A673 (cell line): Measurements from ENCODE around the gene DUS2. TPM values are rescaled to one million over a fixed set of nuclear protein-coding genes. Genes with fewer than 3 reads are reported as not detected.

ENCODE experiments used
- BruUV-seq: library from RNA; stranded (reverse); fragments of 400-500 nt; replicated peaks from 2 replicates; lab custom pipeline; 2021; lab: Mats Ljungman, UMichigan
- CTCF ChIA-PET: fragments of 300-600 bp; sonication (Branson Sonifier 250); formaldehyde crosslinking; loops from one replicate; lab custom pipeline; 2022; ENCODE audit warnings: antibody characterized with exemption; lab: Charles Lee
- POLR2A ChIA-PET: fragments of 300-600 bp; sonication (Branson Sonifier 250); formaldehyde crosslinking; loops from one replicate; lab custom pipeline; 2022; ENCODE audit warnings: antibody characterized with exemption; ENCODE audit not compliant: low non-redundant PET; lab: Charles Lee
- DNase-seq: peaks from one replicate; pipeline ENCODE4 v3.0.0-alpha.2; 2015; ENCODE audit warnings: low spot score
- H3K27ac ChIP-seq: fragments of 200-600 bp; sonication (generic); 2 replicates; pipeline ENCODE4 v1.5.1; 2016; ENCODE audit warnings: mixed run types, low read depth, mild to moderate bottlenecking, mixed read lengths, antibody characterized with exemption, low read length; ENCODE audit not compliant: poor library complexity, severe bottlenecking
- H3K27me3 ChIP-seq: fragments of 200-600 bp; sonication (generic); replicated peaks from 2 replicates; pipeline ENCODE4 v1.6.1; 2017; ENCODE audit warnings: mixed run types, low read depth, mild to moderate bottlenecking, mixed read lengths, antibody characterized with exemption, low read length; ENCODE audit not compliant: insufficient read depth, poor library complexity
- H3K36me3 ChIP-seq: fragments of 200-600 bp; sonication (generic); 2 replicates; pipeline ENCODE4 v1.6.1; 2016; ENCODE audit warnings: mixed run types, mild to moderate bottlenecking, mixed read lengths, antibody characterized with exemption, low read length; ENCODE audit not compliant: insufficient read depth, poor library complexity, severe bottlenecking
- H3K4me1 ChIP-seq: fragments of 200-600 bp; sonication (generic); 2 replicates; pipeline ENCODE4 v1.6.1; 2017; ENCODE audit warnings: mixed run types, mild to moderate bottlenecking, mixed read lengths, antibody characterized with exemption, low read length; ENCODE audit not compliant: insufficient read depth, poor library complexity, severe bottlenecking
- H3K4me3 ChIP-seq: fragments of 200-600 bp; sonication (generic); 2 replicates; pipeline ENCODE4 v1.5.1; 2016; ENCODE audit warnings: low read depth, mixed run types, mild to moderate bottlenecking, mixed read lengths, low read length; ENCODE audit not compliant: poor library complexity, severe bottlenecking
- H3K9me3 ChIP-seq: fragments of 200-600 bp; sonication (generic); 2 replicates; pipeline ENCODE4 v1.6.1; 2016; ENCODE audit warnings: mixed run types, low read depth, mild to moderate bottlenecking, mixed read lengths, antibody characterized with exemption, low read length; ENCODE audit not compliant: poor library complexity, severe bottlenecking
- CTCF ChIP-seq: fragments of 300-800, 200-600 bp; sonication (generic); conservative IDR thresholded peaks from 2 replicates; pipeline ENCODE4 v1.5.1; 2017; ENCODE audit warnings: low read depth, mild to moderate bottlenecking, antibody characterized with exemption, low read length, moderate library complexity, mixed read lengths
- EZH2 ChIP-seq: fragments of 200-600 bp; sonication (generic); IDR thresholded peaks from 2 replicates; pipeline ENCODE4 v1.6.1; 2017; ENCODE audit warnings: borderline replicate concordance, low read depth, mild to moderate bottlenecking, mixed read lengths, antibody characterized with exemption, low read length; ENCODE audit not compliant: poor library complexity, severe bottlenecking
- intact Hi-C: fragments of 100-400 bp; cut with micrococcal nuclease; formaldehyde crosslinking; loops from one replicate; pipeline ENCODE4 v1.10.0; 2022; ENCODE audit not compliant: unreplicated experiment
- total RNA-seq: library from RNA; stranded (reverse); gene quantifications from 2 replicates; pipeline ENCODE4 v1.2.3, GENCODE V29; 2021

DUS2 gene
- total RNA-seq, 1 experiment from 2014 or later: 19.7 TPM

GRCh38 chr16:68083861-68084503 is 60.9 kb downstream of the DUS2 start:
- peak overlapping the region; percentile 88 for H3K4me3 ChIP-seq
- TF ChIP-seq CTCF (no peak), EZH2 (no peak)
- H3K36me3 ChIP-seq: no peaks in the 10 kb centered on the region
- POLR2A ChIA-PET: interaction anchor here (0.5 kb wide), 1 partner anchor 80 kb away, joined by 11 read pairs; no protein-coding TSS in a partner anchor
- no TSS peak for BruUV-seq
- no peaks in the 10 kb centered on the region for H3K9me3 ChIP-seq
- H3K4me1 ChIP-seq: peaks cover 11% of the 10 kb centered on the region
- no peak for DNase-seq
- H3K27me3 ChIP-seq: no peaks in the 10 kb centered on the region
- H3K27ac ChIP-seq: peak overlapping the region; percentile 91
- intact Hi-C loops: no loop called here
- CTCF ChIA-PET: interaction anchor here (2.5 kb wide), 1 partner anchor 10 kb away, joined by 11 read pairs; no protein-coding TSS in a partner anchor

GRCh38 chr16:68084504-68085258 is 61.6 kb downstream of the DUS2 start:
- Histone ChIP-seq H3K4me3 (peak overlapping the region; percentile 88), H3K9me3 (no peaks in the 10 kb centered on the region), H3K27me3 (no peaks in the 10 kb centered on the region), H3K4me1 (peaks cover 11% of the 10 kb centered on the region), H3K36me3 (no peaks in the 10 kb centered on the region), H3K27ac (peak overlapping the region; percentile 91)
- no peak for TF ChIP-seq CTCF
- no peak for TF ChIP-seq EZH2
- ChIA-PET CTCF (interaction anchor here (0.7 to 2.5 kb wide), 5 partner anchors 9 to 1254 kb away, joined by 3 to 11 read pairs (median 4); partner anchors contain the start of genes NAE1, RIPOR1 and SLC7A6), POLR2A (interaction anchor here (0.5 to 1.0 kb wide), 3 partner anchors 52 to 425 kb away, joined by 3 to 4 read pairs (median 3); partner anchors contain the start of gene ACD)
- no TSS peak for BruUV-seq
- DNase-seq: peak; percentile 90
- intact Hi-C loops: no loop called here

GRCh38 chr16:68085259-68086071 is 62.4 kb downstream of the DUS2 start, which contains the start of gene NFATC3:
NFATC3 (plus strand) TSS chr16:68085370; CDS start chr16:68085682, 312 bp downstream.
- Histone ChIP-seq H3K27ac (peak within 1 kb of the TSS; percentile 91), H3K27me3 (no peaks in the 10 kb centered on the region), H3K4me3 (peak within 1 kb of the TSS; percentile 88), H3K9me3 (no peaks in the 10 kb centered on the region), H3K36me3 (no peaks in the 10 kb centered on the region), H3K4me1 (peaks cover 17% of the 10 kb centered on the region)
- intact Hi-C loops: no loop called here
- peak; percentile 98 for DNase-seq
- ChIA-PET CTCF (interaction anchor here (0.7 to 2.5 kb wide), 5 partner anchors 9 to 1254 kb away, joined by 3 to 11 read pairs (median 4); partner anchors contain the start of genes NAE1, RIPOR1 and SLC7A6), POLR2A (interaction anchor here (0.5 to 1.0 kb wide), 4 partner anchors 43 to 425 kb away, joined by 3 to 4 read pairs (median 3); partner anchors contain the start of gene ACD)
- BruUV-seq: no TSS peak
- TF ChIP-seq CTCF (no peak), EZH2 (no peak)
